HCT116 (cell line): ENCODE data around the gene PAN3. TPM values are rescaled to one million over a fixed set of nuclear protein-coding genes. Genes with fewer than 3 reads are reported as not detected.

Source experiments
- ATAC-seq: fragments of 200-7000 bp; cut with Tn5 transposase; 2 replicates; pipeline ENCODE4 v1.9.1; 2020; ENCODE audit warnings: mild to moderate bottlenecking, moderate library complexity
- BruUV-seq: library from RNA; stranded (reverse); fragments of 400-500 nt; replicated peaks from 2 replicates; lab custom pipeline; 2021; lab: Mats Ljungman, UMichigan
- CTCF ChIA-PET: fragments of 300-600 bp; sonication (Branson Sonifier 250); formaldehyde crosslinking; loops from one replicate; lab custom pipeline; 2021; ENCODE audit warnings: antibody characterized with exemption; lab: Charles Lee
- POLR2A ChIA-PET: fragments of 300-600, 350-600 bp; sonication (Branson Sonifier 250); formaldehyde crosslinking; loops from one replicate; lab custom pipeline; 2021; ENCODE audit warnings: antibody characterized with exemption; lab: Charles Lee
- RAD21 ChIA-PET, 2 experiments: fragments of 300-600 bp; sonication (Branson Sonifier 250); formaldehyde crosslinking; loops; one replicate each; lab custom pipeline; 2023; ENCODE audit warnings: low total read pairs in 2 of 2; ENCODE audit not compliant: uncharacterized antibody in 2 of 2, unreplicated experiment in 2 of 2, low non-redundant PET in 1 of 2; lab: Charles Lee
- DNase-seq: peaks from one replicate; pipeline ENCODE4 v3.0.0-alpha.2; 2010; ENCODE audit warnings: low read depth, low spot score
- H2AFZ ChIP-seq: fragments of 200-600 bp; shearing (Covaris generic), sonication (generic); 2 replicates; pipeline ENCODE4 v1.6.1; 2017; ENCODE audit warnings: low read depth, mixed run types, mixed read lengths, antibody characterized with exemption, low read length; ENCODE audit not compliant: poor library complexity, severe bottlenecking
- H3K27ac ChIP-seq: 2 replicates; pipeline ENCODE4 v1.5.1; 2012; ENCODE audit warnings: low read depth, low read length
- H3K27me3 ChIP-seq: fragments of 200-600 bp; sonication (generic); 2 replicates; pipeline ENCODE4 v1.6.1; 2016; ENCODE audit warnings: mixed run types, low read length, mixed read lengths; ENCODE audit not compliant: insufficient read depth
- H3K36me3 ChIP-seq, 2 experiments: fragments of 200-500 bp in 1 of 2; fragments of 200-600 bp in 1 of 2; sonication (Bioruptor generic) in 1 of 2; sonication (generic) in 1 of 2; 2 replicates each; pipeline versions ENCODE4 v1.5.1 to v1.6.1; 2014 to 2016; ENCODE audit warnings: low read length in 2 of 2, inconsistent platforms in 1 of 2, mixed read lengths in 1 of 2, mixed run types in 1 of 2; ENCODE audit not compliant: insufficient read depth in 2 of 2, control insufficient read depth in 1 of 2
- H3K4me1 ChIP-seq, 2 experiments: fragments of 200-600 bp in 1 of 2; sonication (generic) in 1 of 2; 2 replicates each; pipeline versions ENCODE4 v1.5.1 to v1.6.1; 2012 to 2017; ENCODE audit warnings: low read length in 2 of 2, inconsistent platforms in 1 of 2, mild to moderate bottlenecking in 1 of 2, mixed read lengths in 1 of 2, mixed run types in 1 of 2, moderate library complexity in 1 of 2; ENCODE audit not compliant: insufficient read depth in 2 of 2, control insufficient read depth in 1 of 2
- H3K4me2 ChIP-seq: fragments of 200-600 bp; sonication (generic); 2 replicates; pipeline ENCODE4 v1.6.1; 2017; ENCODE audit warnings: mixed run types, low read length, mixed read lengths
- H3K4me3 ChIP-seq, 2 experiments: fragments of 200-600 bp in 1 of 2; sonication (generic) in 1 of 2; replicated peaks in 1 of 2; 2 replicates each; pipeline ENCODE4 v1.5.1; 2011 to 2016; ENCODE audit warnings: low read length in 2 of 2, control low read depth in 1 of 2, low read depth in 1 of 2, mild to moderate bottlenecking in 1 of 2, mixed read lengths in 1 of 2, mixed run types in 1 of 2
- H3K79me2 ChIP-seq: fragments of 200-600 bp; sonication (generic); 2 replicates; pipeline ENCODE4 v1.6.1; 2017; ENCODE audit warnings: mild to moderate bottlenecking, mixed run types, low read length, moderate library complexity, mixed read lengths; ENCODE audit not compliant: insufficient read depth
- H3K9ac ChIP-seq: fragments of 200-600 bp; sonication (generic); 2 replicates; pipeline ENCODE4 v1.6.1; 2016; ENCODE audit warnings: low read length, mixed read lengths
- H3K9me2 ChIP-seq: fragments of 200-600 bp; sonication (generic), shearing (Covaris generic); 2 replicates; pipeline ENCODE4 v1.6.1; 2017; ENCODE audit warnings: mixed run types, mild to moderate bottlenecking, moderate library complexity; ENCODE audit not compliant: insufficient read depth
- H3K9me3 ChIP-seq, 2 experiments: fragments of 200-500 bp in 1 of 2; fragments of 200-600 bp in 1 of 2; sonication (Bioruptor generic) in 1 of 2; sonication (generic) in 1 of 2; 2 replicates each; pipeline ENCODE4 v1.6.1; 2014 to 2017; ENCODE audit warnings: low read length in 2 of 2, mixed read lengths in 2 of 2, inconsistent platforms in 1 of 2, low read depth in 1 of 2, mild to moderate bottlenecking in 1 of 2, mixed run types in 1 of 2, moderate library complexity in 1 of 2; ENCODE audit not compliant: control insufficient read depth in 1 of 2, insufficient read depth in 1 of 2
- H4K20me1 ChIP-seq: fragments of 200-600 bp; sonication (generic), shearing (Covaris generic); 2 replicates; pipeline ENCODE4 v1.6.1; 2017; ENCODE audit warnings: mixed run types, mild to moderate bottlenecking, moderate library complexity; ENCODE audit not compliant: insufficient read depth
- CBX3 ChIP-seq: IDR thresholded peaks from 2 replicates; pipeline ENCODE4 v1.6.1; 2012; ENCODE audit warnings: low read depth
- CEBPB ChIP-seq: IDR thresholded peaks from 2 replicates; pipeline ENCODE4 v1.6.1; 2012; ENCODE audit warnings: low read depth
- CTCF ChIP-seq, 3 experiments: fragments of 200-600 bp in 1 of 3; sonication (generic) in 1 of 3; IDR thresholded peaks in 2 of 3; conservative IDR thresholded peaks in 1 of 3; 2 replicates each; pipeline ENCODE4 v1.5.1; 2012 to 2017; ENCODE audit warnings: low read depth in 2 of 3, low read length in 2 of 3, antibody characterized with exemption in 1 of 3, borderline replicate concordance in 1 of 3, control low read depth in 1 of 3, mild to moderate bottlenecking in 1 of 3, mixed read lengths in 1 of 3, mixed run types in 1 of 3, moderate library complexity in 1 of 3; ENCODE audit not compliant: insufficient read depth in 1 of 3
- EGR1 ChIP-seq: IDR thresholded peaks from 2 replicates; pipeline ENCODE4 v1.6.1; 2012; ENCODE audit warnings: low read depth
- EZH2 ChIP-seq: fragments of 200-600 bp; sonication (generic); IDR thresholded peaks from 2 replicates; pipeline ENCODE4 v1.6.1; 2017; ENCODE audit warnings: antibody characterized with exemption, mixed run types
- JUND ChIP-seq: IDR thresholded peaks from 2 replicates; pipeline ENCODE4 v1.6.1; 2012
- MAX ChIP-seq: IDR thresholded peaks from 2 replicates; pipeline ENCODE4 v1.6.1; 2012
- POLR2A ChIP-seq: IDR thresholded peaks from 2 replicates; pipeline ENCODE4 v1.7.0; 2011; ENCODE audit warnings: borderline replicate concordance; ENCODE audit not compliant: insufficient read depth, insufficient read length; ENCODE audit errors: extremely low read depth
- RAD21 ChIP-seq: IDR thresholded peaks from 2 replicates; pipeline ENCODE4 v1.6.1; 2012; ENCODE audit warnings: low read depth, mild to moderate bottlenecking
- SIN3A ChIP-seq: IDR thresholded peaks from 2 replicates; pipeline ENCODE4 v1.6.1; 2012; ENCODE audit warnings: low read depth
- SRF ChIP-seq: IDR thresholded peaks from 2 replicates; pipeline ENCODE4 v1.6.1; 2012; ENCODE audit warnings: low read depth
- YY1 ChIP-seq: IDR thresholded peaks from 2 replicates; pipeline ENCODE4 v1.6.1; 2011; ENCODE audit warnings: low read length, low read depth, moderate library complexity, mild to moderate bottlenecking; ENCODE audit not compliant: insufficient replicate concordance; ENCODE audit errors: extremely low read depth
- ZFX ChIP-seq: fragments of 450-650 bp; IDR thresholded peaks from 2 replicates; pipeline ENCODE4 v1.6.1; 2017
- ZNF274 ChIP-seq: fragments of 200-500 bp; sonication (Bioruptor generic); IDR thresholded peaks from 2 replicates; pipeline ENCODE4 v1.6.1; 2014; ENCODE audit warnings: mild to moderate bottlenecking, low read depth, low read length, inconsistent platforms
- intact Hi-C: fragments of 100-400 bp; cut with micrococcal nuclease; formaldehyde crosslinking; loops from 2 replicates; pipeline ENCODE4 v1.10.0; 2022
- total RNA-seq: library from RNA; stranded (reverse); gene quantifications from one replicate; pipeline ENCODE4 v1.2.1, GENCODE V29; 2021; ENCODE audit not compliant: unreplicated experiment
- TF ChIP-seq, protein P1 (sequence below): IDR thresholded peaks from 2 replicates; pipeline ENCODE4 v1.6.1; 2012

Gene PAN3
- total RNA-seq, 1 experiment from 2014 or later: 30.1 TPM

DNA sequence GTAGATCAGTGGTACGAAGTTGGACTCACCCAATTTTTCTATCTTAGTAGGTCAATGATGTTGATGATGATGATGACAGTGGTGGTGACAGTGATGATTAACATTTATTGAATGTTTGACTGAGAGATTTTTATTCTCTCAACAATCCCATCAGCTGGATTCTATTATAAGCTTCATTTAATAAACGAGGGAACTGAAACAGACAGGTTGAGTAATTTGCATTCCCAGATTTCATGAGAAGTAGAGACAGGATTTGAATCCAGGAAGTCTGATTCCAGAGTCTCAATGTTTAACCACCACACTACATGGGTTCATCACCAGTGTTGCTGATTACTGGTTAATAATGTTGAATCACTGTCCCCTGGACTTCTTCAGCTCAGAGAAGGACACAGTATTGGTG lies 187.7 kb downstream of the PAN3 start:
- no peaks in the 10 kb centered on the region for H3K27me3 ChIP-seq
- H3K4me1 ChIP-seq: no peaks in the 10 kb centered on the region
- H4K20me1 ChIP-seq: no peaks in the 10 kb centered on the region
- intact Hi-C loops: loop anchor here (10.0 kb wide), 1 partner anchor 1039 kb away; no protein-coding TSS in a partner anchor
- CTCF ChIA-PET: no interaction called here
- H3K79me2 ChIP-seq: no peaks in the 10 kb centered on the region
- TF ChIP-seq RAD21 (no peak), EZH2 (no peak), CEBPB (no peak), YY1 (no peak), MAX (no peak), CTCF (IDR thresholded peaks at IDR 0.05 in 2 of 3, conservative IDR thresholded peaks at IDR 0.05 in 1 of 3; ENCODE audit: borderline replicate concordance in 1 of 3, insufficient read depth in 1 of 3, low read depth in 2 of 3, low read length in 2 of 3) (no peak), EGR1 (no peak), ZNF274 (no peak), SIN3A (no peak), JUND (no peak), SRF (no peak), CBX3 (no peak), ZFX (no peak), POLR2A (no peak)
- TF ChIP-seq, protein P1, sequence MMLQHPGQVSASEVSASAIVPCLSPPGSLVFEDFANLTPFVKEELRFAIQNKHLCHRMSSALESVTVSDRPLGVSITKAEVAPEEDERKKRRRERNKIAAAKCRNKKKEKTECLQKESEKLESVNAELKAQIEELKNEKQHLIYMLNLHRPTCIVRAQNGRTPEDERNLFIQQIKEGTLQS: no peak
- H3K36me3 ChIP-seq: no peaks in the 10 kb centered on the region
- POLR2A ChIA-PET: no interaction called here
- H3K9ac ChIP-seq: no peak overlapping the region
- RAD21 ChIA-PET: interaction anchor here in 1 of 2 experiments (0.7 kb wide), 1 partner anchor 333 kb away, joined by 4 read pairs; no protein-coding TSS in a partner anchor
- no peak overlapping the region for H3K4me3 ChIP-seq
- no peak overlapping the region for H2AFZ ChIP-seq
- no peak overlapping the region for H3K27ac ChIP-seq
- no peaks in the 10 kb centered on the region for H3K9me3 ChIP-seq
- BruUV-seq: no TSS peak
- DNase-seq (no peak), ATAC-seq (no peak)
- no peak overlapping the region for H3K4me2 ChIP-seq
- H3K9me2 ChIP-seq: no peaks in the 10 kb centered on the region
